ENCODE measurements around the gene GBP3. TPM values are rescaled to one million over a fixed set of nuclear protein-coding genes. Genes with fewer than 3 reads are reported as not detected.
"Not testable (repeated sequence)": the region's sequence is repeated elsewhere in the genome, so short reads cannot be mapped to it uniquely, and the experiment has no call there.

GBP3 gene
- total RNA-seq, 1 experiment from 2014 or later = 9.7 TPM

GRCh38 chr1:88984569-88984968 lies 38.1 kb downstream of the GBP3 start:
- in situ Hi-C loops (cut with HindIII; ENCODE audit: low pct_unique_long_range_greater_than_20kb, low sequenced_read_pairs) = no loop called here
- no peak for DNase-seq (ENCODE audit: low read depth)

GRCh38 chr1:88983791-88984559 lies 38.7 kb downstream of the GBP3 start:
- peak; percentile 29 for DNase-seq (ENCODE audit: low read depth)

GRCh38 chr1:88982055-88982454 lies 40.6 kb downstream of the GBP3 start:
- in situ Hi-C loops (cut with HindIII; ENCODE audit: low pct_unique_long_range_greater_than_20kb, low sequenced_read_pairs) = no loop called here
- DNase-seq (ENCODE audit: low read depth) = no peak

More at GRCh38 chr1:88983791-88984559, 38.7 kb downstream of the GBP3 start:
- in situ Hi-C loops (cut with HindIII; ENCODE audit: low pct_unique_long_range_greater_than_20kb, low sequenced_read_pairs) = no loop called here

- DNase-seq (ENCODE audit: low read depth); in situ Hi-C loops (cut with HindIII; ENCODE audit: low pct_unique_long_range_greater_than_20kb, low sequenced_read_pairs): not testable (repeated sequence)
Observed at GRCh38 chr1:88981506-88981905, 41.2 kb downstream of the GBP3 start.

GRCh38 chr1:88980870-88981269 lies 41.8 kb downstream of the GBP3 start:
- in situ Hi-C loops (cut with HindIII; ENCODE audit: low pct_unique_long_range_greater_than_20kb, low sequenced_read_pairs) = no loop called here
- no peak for DNase-seq (ENCODE audit: low read depth)

GRCh38 chr1:88979749-88980116 lies 42.9 kb downstream of the GBP3 start:
- in situ Hi-C loops (cut with HindIII; ENCODE audit: low pct_unique_long_range_greater_than_20kb, low sequenced_read_pairs) = no loop called here
- no peak for DNase-seq (ENCODE audit: low read depth)

- no peak for DNase-seq (ENCODE audit: low read depth)
- in situ Hi-C loops (cut with HindIII; ENCODE audit: low pct_unique_long_range_greater_than_20kb, low sequenced_read_pairs) = no loop called here
Observed at GRCh38 chr1:88979054-88979748, 43.5 kb downstream of the GBP3 start.

- DNase-seq (ENCODE audit: low read depth) = no peak
- in situ Hi-C loops (cut with HindIII; ENCODE audit: low pct_unique_long_range_greater_than_20kb, low sequenced_read_pairs) = no loop called here
Observed at GRCh38 chr1:88976235-88976634, 46.4 kb downstream of the GBP3 start.

- in situ Hi-C loops (cut with HindIII; ENCODE audit: low pct_unique_long_range_greater_than_20kb, low sequenced_read_pairs); DNase-seq (ENCODE audit: low read depth): not testable (repeated sequence)
Observed at GRCh38 chr1:88974616-88975172, 48.0 kb downstream of the GBP3 start.

GRCh38 chr1:88973520-88974137 lies 49.0 kb downstream of the GBP3 start:
- in situ Hi-C loops (cut with HindIII; ENCODE audit: low pct_unique_long_range_greater_than_20kb, low sequenced_read_pairs) = no loop called here
- peak; percentile 34 for DNase-seq (ENCODE audit: low read depth)

- in situ Hi-C loops (cut with HindIII; ENCODE audit: low pct_unique_long_range_greater_than_20kb, low sequenced_read_pairs) = no loop called here
- DNase-seq (ENCODE audit: low read depth) = no peak
Observed at GRCh38 chr1:88961647-88962275, 60.9 kb downstream of the GBP3 start.

- DNase-seq (ENCODE audit: low read depth) = no peak
- in situ Hi-C loops (cut with HindIII; ENCODE audit: low pct_unique_long_range_greater_than_20kb, low sequenced_read_pairs) = no loop called here
Observed at GRCh38 chr1:88961081-88961480, 61.6 kb downstream of the GBP3 start.

Other genes starting within 250 kb of the GBP3 start
- gene GTF2B, start 131.3 kb downstream of the GBP3 start, total RNA-seq (2014; rRNA removed; shearing (Covaris generic); ENCODE audit: low replicate concordance) = 34.2 and 38.4 TPM in 2 replicates
- 7.2 and 16.0 TPM in 2 replicates for gene KYAT3, start 30.2 kb downstream of the GBP3 start, total RNA-seq (2014; rRNA removed; shearing (Covaris generic); ENCODE audit: low replicate concordance)
- 3.1 and 5.2 TPM in 2 replicates for gene RBMXL1, start 30.2 kb downstream of the GBP3 start, total RNA-seq (2014; rRNA removed; shearing (Covaris generic); ENCODE audit: low replicate concordance)
- 0.07 TPM in 1 of 2 replicates, not detected in the other for gene GBP1, start 42.3 kb upstream of the GBP3 start, total RNA-seq (2014; rRNA removed; shearing (Covaris generic); ENCODE audit: low replicate concordance)
- 2.7 and 3.7 TPM in 2 replicates for gene GBP2, start 103.2 kb upstream of the GBP3 start, total RNA-seq (2014; rRNA removed; shearing (Covaris generic); ENCODE audit: low replicate concordance)
- gene GBP7, start 153.1 kb upstream of the GBP3 start, total RNA-seq (2014; rRNA removed; shearing (Covaris generic); ENCODE audit: low replicate concordance) = not detected in 2 replicates
- gene GBP4, start 176.1 kb upstream of the GBP3 start, total RNA-seq (2014; rRNA removed; shearing (Covaris generic); ENCODE audit: low replicate concordance) = not detected in 2 replicates
- not detected in 2 replicates for gene GBP5, start 250.0 kb upstream of the GBP3 start, total RNA-seq (2014; rRNA removed; shearing (Covaris generic); ENCODE audit: low replicate concordance)